ENCODE results near the gene UBB.

DNA sequence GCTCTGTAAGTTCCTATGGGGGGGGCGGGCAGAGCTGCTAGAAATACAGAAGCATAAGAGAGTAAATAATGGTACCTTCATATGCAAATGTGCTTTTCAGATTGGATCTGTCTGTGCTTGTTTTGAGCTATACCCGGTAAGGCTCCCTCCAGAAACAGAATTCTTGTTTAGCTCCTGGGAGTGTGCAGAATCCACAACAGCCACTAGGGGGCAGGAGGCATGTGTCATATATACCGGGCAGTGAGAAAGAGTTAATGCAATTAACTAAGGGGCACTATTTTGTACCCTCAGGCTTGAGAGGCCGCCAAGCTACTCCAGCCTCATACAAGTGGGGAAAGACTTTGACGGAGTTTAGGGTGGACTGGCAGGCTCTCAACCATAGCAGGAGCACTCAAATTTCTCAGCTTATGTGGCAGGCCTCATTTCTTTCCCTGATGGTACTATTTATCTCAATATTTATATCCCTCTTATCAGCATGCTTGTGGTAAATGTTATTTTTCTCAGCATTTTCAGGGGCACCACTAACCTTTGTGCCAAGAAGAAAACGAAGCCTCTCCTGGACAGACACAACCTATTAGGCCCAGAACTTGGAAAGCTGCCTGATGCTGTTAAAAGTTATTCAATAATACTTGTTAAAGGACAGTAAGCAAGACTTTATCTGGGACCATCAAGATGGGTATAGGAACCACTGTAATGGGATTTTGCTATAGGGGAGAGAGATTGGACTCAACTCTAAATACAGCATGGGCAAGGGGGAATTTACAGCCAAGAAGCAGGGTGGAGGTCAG, 16.9 kb upstream of the UBB start:
- TF ChIP-seq, protein P1, sequence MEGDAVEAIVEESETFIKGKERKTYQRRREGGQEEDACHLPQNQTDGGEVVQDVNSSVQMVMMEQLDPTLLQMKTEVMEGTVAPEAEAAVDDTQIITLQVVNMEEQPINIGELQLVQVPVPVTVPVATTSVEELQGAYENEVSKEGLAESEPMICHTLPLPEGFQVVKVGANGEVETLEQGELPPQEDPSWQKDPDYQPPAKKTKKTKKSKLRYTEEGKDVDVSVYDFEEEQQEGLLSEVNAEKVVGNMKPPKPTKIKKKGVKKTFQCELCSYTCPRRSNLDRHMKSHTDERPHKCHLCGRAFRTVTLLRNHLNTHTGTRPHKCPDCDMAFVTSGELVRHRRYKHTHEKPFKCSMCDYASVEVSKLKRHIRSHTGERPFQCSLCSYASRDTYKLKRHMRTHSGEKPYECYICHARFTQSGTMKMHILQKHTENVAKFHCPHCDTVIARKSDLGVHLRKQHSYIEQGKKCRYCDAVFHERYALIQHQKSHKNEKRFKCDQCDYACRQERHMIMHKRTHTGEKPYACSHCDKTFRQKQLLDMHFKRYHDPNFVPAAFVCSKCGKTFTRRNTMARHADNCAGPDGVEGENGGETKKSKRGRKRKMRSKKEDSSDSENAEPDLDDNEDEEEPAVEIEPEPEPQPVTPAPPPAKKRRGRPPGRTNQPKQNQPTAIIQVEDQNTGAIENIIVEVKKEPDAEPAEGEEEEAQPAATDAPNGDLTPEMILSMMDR (IDR thresholded peaks at IDR 0.05; ENCODE audit: low read depth, low read length) = peak; percentile 98
- TF ChIP-seq POLR2A (IDR thresholded peaks at IDR 0.05; ENCODE audit: extremely low read depth, insufficient read length) = no peak
